SHP77 (cell line): Measurements from ENCODE around the gene CGAS.
A peak's percentile ranks its signal among the peaks of the same experiment; 100 is the strongest.
"Not testable (repeated sequence)": the region's sequence is repeated elsewhere in the genome, so short reads cannot be mapped to it uniquely, and the experiment has no call there.

Experiments used
- DNase-seq, 2 experiments: peaks; one replicate each; lab custom pipeline; 2025; lab: John Stamatoyannopoulos, UW

CGAS gene

GRCh38 chr6:73452107-73452461 is at the start of gene CGAS:
Gene CGAS, minus strand, starts transcription at chr6:73452297. Its CDS starts 116 bp downstream, at chr6:73452181.
- no peak for DNase-seq

- no peak for DNase-seq
Measured at GRCh38 chr6:73497915-73498314, 45.8 kb upstream of the CGAS start.

GRCh38 chr6:73491377-73491776 is 39.3 kb upstream of the CGAS start:
- DNase-seq: no peak

- DNase-seq: no peak
Measured at GRCh38 chr6:73487473-73487872, 35.4 kb upstream of the CGAS start.

GRCh38 chr6:73484438-73484837 is 32.3 kb upstream of the CGAS start:
- DNase-seq: no peak

- no peak for DNase-seq
Measured at GRCh38 chr6:73481969-73482368, 29.9 kb upstream of the CGAS start.

- DNase-seq: no peak
Measured at GRCh38 chr6:73477407-73477806, 25.3 kb upstream of the CGAS start.

GRCh38 chr6:73476723-73477122 is 24.6 kb upstream of the CGAS start:
- DNase-seq: no peak

- DNase-seq: no peak
Measured at GRCh38 chr6:73471686-73472290, 19.7 kb upstream of the CGAS start.

- DNase-seq: peak; percentile 82 to 91
Measured at GRCh38 chr6:73461537-73462350, 9.6 kb upstream of the CGAS start, which contains the start of gene MTO1. Gene MTO1, plus strand, starts transcription at chr6:73461737. Its CDS starts 118 bp downstream, at chr6:73461855.

GRCh38 chr6:73460056-73460455 is 8.0 kb upstream of the CGAS start:
- DNase-seq: no peak

- DNase-seq: not testable (repeated sequence)
Measured at GRCh38 chr6:73459474-73459873, 7.4 kb upstream of the CGAS start.

- DNase-seq: no peak
Measured at GRCh38 chr6:73455865-73456629, 4.0 kb upstream of the CGAS start.

GRCh38 chr6:73451223-73452106 is 632 bp downstream of the CGAS start:
- DNase-seq: no peak

- no peak for DNase-seq
Measured at GRCh38 chr6:73443555-73443954, 8.5 kb downstream of the CGAS start.

- no peak for DNase-seq
Measured at GRCh38 chr6:73435236-73435635, 16.9 kb downstream of the CGAS start.

GRCh38 chr6:73421534-73421933 is 30.6 kb downstream of the CGAS start:
- DNase-seq: no peak

GRCh38 chr6:73418081-73418741 is 33.9 kb downstream of the CGAS start:
- DNase-seq: no peak

- no peak for DNase-seq
Measured at GRCh38 chr6:73413102-73413501, 39.0 kb downstream of the CGAS start.

GRCh38 chr6:73409395-73409794 is 42.7 kb downstream of the CGAS start:
- no peak for DNase-seq

- no peak for DNase-seq
Measured at GRCh38 chr6:73400656-73401055, 51.4 kb downstream of the CGAS start.
